ENCODE results near the gene WWC1.

Gene WWC1

GRCh38 chr5:168275940-168276339 lies 15.5 kb upstream of the WWC1 start:
- no peaks in the 10 kb centered on the region for H3F3A ChIP-seq (ENCODE audit: insufficient read depth, low read length)
- H3K9me3 ChIP-seq (replicated peaks; ENCODE audit: insufficient read depth, low read length): no peaks in the 10 kb centered on the region
- H3K4me1 ChIP-seq (ENCODE audit: low read length): no peaks in the 10 kb centered on the region
- no peak overlapping the region for H3K27ac ChIP-seq (ENCODE audit: low read length)
- DNase-seq: no peak
- H3K36me3 ChIP-seq (replicated peaks; ENCODE audit: insufficient read depth, low read length): no peaks in the 10 kb centered on the region
- TF ChIP-seq CTCF (IDR thresholded peaks at IDR 0.05; ENCODE audit: low read length) (no peak), EZH2 (optimal IDR thresholded peaks at IDR 0.05; ENCODE audit: low read depth, low read length) (no peak), EZH2phosphoT487 (IDR thresholded peaks at IDR 0.05; ENCODE audit: low read length) (no peak)
- H2AFZ ChIP-seq (ENCODE audit: low read length): no peak overlapping the region
- H3K9ac ChIP-seq (ENCODE audit: low read length): no peak overlapping the region
- no peaks in the 10 kb centered on the region for H4K20me1 ChIP-seq (ENCODE audit: insufficient read depth, low read length)
- H3K79me2 ChIP-seq (ENCODE audit: low read length): no peaks in the 10 kb centered on the region
- no peak overlapping the region for H3K4me2 ChIP-seq (ENCODE audit: low read depth, low read length)
- no peaks in the 10 kb centered on the region for H3K9me2 ChIP-seq (replicated peaks; ENCODE audit: insufficient read depth, low read length)
- no peak overlapping the region for H3K4me3 ChIP-seq (ENCODE audit: low read length)
- no peaks in the 10 kb centered on the region for H3K27me3 ChIP-seq (replicated peaks; ENCODE audit: insufficient read depth, low read length)

GRCh38 chr5:168282120-168282519 lies 9.3 kb upstream of the WWC1 start:
- H3K9ac ChIP-seq (ENCODE audit: low read length): no peak overlapping the region
- DNase-seq: no peak
- H4K20me1 ChIP-seq (ENCODE audit: insufficient read depth, low read length): no peaks in the 10 kb centered on the region
- H3K4me2 ChIP-seq (ENCODE audit: low read depth, low read length): no peak overlapping the region
- no peaks in the 10 kb centered on the region for H3K36me3 ChIP-seq (replicated peaks; ENCODE audit: insufficient read depth, low read length)
- H3K9me3 ChIP-seq (replicated peaks; ENCODE audit: insufficient read depth, low read length): no peaks in the 10 kb centered on the region
- TF ChIP-seq EZH2phosphoT487 (IDR thresholded peaks at IDR 0.05; ENCODE audit: low read length): no peak
- TF ChIP-seq EZH2 (optimal IDR thresholded peaks at IDR 0.05; ENCODE audit: low read depth, low read length): no peak
- no peak for TF ChIP-seq CTCF (IDR thresholded peaks at IDR 0.05; ENCODE audit: low read length)
- no peak overlapping the region for H3K27ac ChIP-seq (ENCODE audit: low read length)
- no peaks in the 10 kb centered on the region for H3K79me2 ChIP-seq (ENCODE audit: low read length)
- H3K27me3 ChIP-seq (replicated peaks; ENCODE audit: insufficient read depth, low read length): no peaks in the 10 kb centered on the region
- H3K9me2 ChIP-seq (replicated peaks; ENCODE audit: insufficient read depth, low read length): no peaks in the 10 kb centered on the region
- no peak overlapping the region for H2AFZ ChIP-seq (ENCODE audit: low read length)
- no peak overlapping the region for H3K4me3 ChIP-seq (ENCODE audit: low read length)
- no peaks in the 10 kb centered on the region for H3F3A ChIP-seq (ENCODE audit: insufficient read depth, low read length)
- H3K4me1 ChIP-seq (ENCODE audit: low read length): no peaks in the 10 kb centered on the region

DNA sequence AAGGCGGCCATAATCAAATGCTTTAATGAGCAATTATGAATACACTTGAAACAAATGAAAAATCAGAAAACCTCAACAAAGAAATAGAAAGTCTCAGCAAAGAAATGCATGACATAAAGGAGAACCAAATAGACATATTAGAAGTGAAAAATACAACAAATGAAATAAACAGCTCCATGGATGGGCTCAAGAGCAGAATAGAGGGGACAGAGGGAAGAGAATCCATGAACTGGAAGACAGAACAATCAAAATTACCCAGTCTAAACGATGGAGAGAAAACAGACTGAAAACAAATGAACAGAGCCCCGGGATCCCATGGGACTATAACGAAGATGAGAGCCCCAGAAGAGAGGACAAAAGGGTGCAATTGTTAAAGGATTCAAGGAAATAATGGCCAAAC lies 6.6 kb upstream of the WWC1 start:
- Histone ChIP-seq H3K27me3 (replicated peaks; ENCODE audit: insufficient read depth, low read length) (no peaks in the 10 kb centered on the region), H3K9me2 (replicated peaks; ENCODE audit: insufficient read depth, low read length) (no peaks in the 10 kb centered on the region), H3K4me2 (ENCODE audit: low read depth, low read length) (no peak overlapping the region), H3K36me3 (replicated peaks; ENCODE audit: insufficient read depth, low read length) (no peaks in the 10 kb centered on the region), H3K4me1 (ENCODE audit: low read length) (peaks cover 1% of the 10 kb centered on the region; the same call in 1 of the 2 replicates), H2AFZ (ENCODE audit: low read length) (no peak overlapping the region), H3K9me3 (replicated peaks; ENCODE audit: insufficient read depth, low read length) (no peaks in the 10 kb centered on the region), H4K20me1 (ENCODE audit: insufficient read depth, low read length) (no peaks in the 10 kb centered on the region), H3F3A (ENCODE audit: insufficient read depth, low read length) (no peaks in the 10 kb centered on the region), H3K4me3 (ENCODE audit: low read length) (no peak overlapping the region), H3K79me2 (ENCODE audit: low read length) (no peaks in the 10 kb centered on the region), H3K9ac (ENCODE audit: low read length) (no peak overlapping the region), H3K27ac (ENCODE audit: low read length) (no peak overlapping the region)
- no peak for DNase-seq
- TF ChIP-seq EZH2 (optimal IDR thresholded peaks at IDR 0.05; ENCODE audit: low read depth, low read length): no peak
- no peak for TF ChIP-seq EZH2phosphoT487 (IDR thresholded peaks at IDR 0.05; ENCODE audit: low read length)
- no peak for TF ChIP-seq CTCF (IDR thresholded peaks at IDR 0.05; ENCODE audit: low read length)
